SH-SY5Y (cell line): ENCODE measurements around the gene STX7.

Source experiments
- GATA2 ChIP-seq: IDR thresholded peaks from 2 replicates; pipeline ENCODE4 v1.6.1; 2011; ENCODE audit warnings: mild to moderate bottlenecking, low read depth, low read length
- GATA3 ChIP-seq: IDR thresholded peaks from 2 replicates; pipeline ENCODE4 v1.6.1; 2011; ENCODE audit warnings: low read depth, mild to moderate bottlenecking, low read length, moderate library complexity

STX7 gene

DNA sequence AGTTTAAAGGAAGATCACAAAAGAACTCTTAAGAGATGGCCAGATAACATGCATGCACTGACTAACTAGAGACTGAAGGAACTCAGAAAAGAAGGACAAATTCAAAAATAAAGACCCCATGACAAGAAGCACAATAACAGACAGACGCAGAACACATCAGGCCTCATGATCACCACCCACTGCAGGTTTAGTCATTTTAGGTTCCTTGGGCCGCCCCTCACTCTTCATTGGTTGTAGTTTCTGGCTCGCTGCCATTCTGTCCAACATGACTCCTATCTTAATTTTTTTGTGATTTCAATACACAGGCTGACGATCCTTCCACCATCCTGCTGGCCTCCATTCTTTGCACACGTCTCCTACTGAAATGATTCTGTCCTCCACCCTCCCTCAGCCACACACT is 21.6 kb downstream of the STX7 start:
- TF ChIP-seq GATA2 (no peak), GATA3 (no peak)

DNA sequence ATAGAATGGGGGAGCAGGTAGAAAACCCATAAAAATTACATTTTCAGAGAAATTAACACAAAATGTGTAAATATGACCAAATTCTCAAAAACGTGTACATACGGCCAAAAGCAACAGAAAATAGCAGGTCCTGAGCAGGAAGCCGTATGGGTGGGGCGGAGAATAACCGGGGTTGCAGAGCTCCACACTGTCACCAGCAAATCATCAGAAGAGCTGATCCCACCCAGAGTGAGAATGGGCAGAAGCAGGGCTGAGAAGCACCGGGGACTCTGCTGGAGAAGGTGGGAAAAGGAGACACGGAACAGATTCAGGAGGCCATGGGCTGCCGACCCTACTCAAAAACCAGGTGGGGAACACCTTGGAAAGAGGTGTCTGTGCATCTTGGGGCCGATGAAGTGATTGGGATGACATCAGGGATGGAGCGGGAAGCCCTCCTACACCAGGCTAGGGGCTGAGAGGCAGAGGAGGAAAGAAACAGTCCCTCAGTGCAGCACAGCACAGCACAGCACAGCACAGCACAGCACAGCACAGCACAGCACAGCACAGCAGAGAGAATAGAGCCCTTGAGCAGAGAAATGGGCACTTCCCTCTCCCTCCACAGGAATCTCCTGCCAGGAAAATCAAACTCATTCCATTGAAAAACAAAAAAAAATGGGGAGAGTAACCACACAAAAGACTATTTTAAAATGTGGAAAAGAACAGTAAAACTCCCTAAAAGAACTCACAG is 22.3 kb downstream of the STX7 start:
- TF ChIP-seq GATA3 (no peak), GATA2 (no peak)

DNA sequence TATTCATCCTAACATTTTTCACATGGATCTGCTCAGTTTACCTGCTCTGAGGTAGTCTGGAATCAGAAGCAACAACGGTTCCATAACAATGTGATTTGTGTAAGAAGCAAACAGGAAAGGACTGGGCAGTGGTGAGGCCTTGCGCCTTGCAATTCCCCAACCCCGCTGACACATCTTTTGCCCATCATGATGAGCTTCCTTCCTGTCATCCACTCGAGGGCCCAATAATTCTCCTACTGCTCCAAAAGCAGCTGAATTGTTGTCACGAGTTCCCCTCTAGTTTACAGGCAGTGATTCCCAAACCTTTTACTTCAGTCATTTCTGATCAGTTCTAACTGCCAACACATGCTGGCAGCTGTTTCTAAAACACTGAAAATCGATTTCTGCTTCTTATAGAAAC is 22.9 kb downstream of the STX7 start:
- no peak for TF ChIP-seq GATA3
- TF ChIP-seq GATA2: no peak

DNA sequence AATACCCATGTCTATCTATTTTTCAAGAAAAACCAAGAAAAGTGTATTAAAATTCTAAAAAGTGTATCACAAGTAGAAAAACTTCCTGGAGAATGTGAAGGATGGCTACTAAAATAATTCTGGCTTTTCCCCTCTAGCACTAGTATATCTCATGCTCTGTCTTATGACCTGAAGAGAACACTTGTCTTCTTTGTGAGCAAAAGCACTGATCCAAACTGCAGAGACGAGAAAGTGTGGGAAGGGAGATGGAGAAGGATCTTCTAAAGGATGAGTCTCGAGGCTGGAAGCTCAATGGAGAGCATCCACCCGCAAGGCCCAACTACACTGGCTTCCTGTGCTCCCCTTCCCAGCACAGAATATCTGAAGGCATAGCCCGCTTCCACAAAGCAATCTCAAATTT is 23.5 kb downstream of the STX7 start:
- TF ChIP-seq GATA2 (no peak), GATA3 (no peak)

DNA sequence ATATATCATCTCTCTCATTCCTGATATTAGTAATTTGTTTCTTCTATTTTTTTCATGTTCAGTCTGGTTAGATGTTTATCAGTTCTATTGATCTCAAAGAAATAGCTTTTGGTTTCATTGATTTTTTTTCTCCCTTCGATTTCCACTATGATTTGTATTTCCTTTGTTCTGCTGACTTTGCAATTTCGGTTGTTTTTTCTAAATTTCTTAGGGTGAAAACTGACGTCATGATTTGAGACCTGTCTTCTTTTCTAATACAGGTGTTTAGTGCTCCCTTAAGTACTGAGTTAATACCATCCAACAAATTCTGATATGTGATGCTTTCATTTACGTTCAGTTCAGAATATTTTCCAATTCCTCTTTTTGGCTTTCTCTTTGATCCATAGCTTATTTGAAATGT is 25.2 kb downstream of the STX7 start:
- TF ChIP-seq GATA2 (no peak), GATA3 (no peak)

DNA sequence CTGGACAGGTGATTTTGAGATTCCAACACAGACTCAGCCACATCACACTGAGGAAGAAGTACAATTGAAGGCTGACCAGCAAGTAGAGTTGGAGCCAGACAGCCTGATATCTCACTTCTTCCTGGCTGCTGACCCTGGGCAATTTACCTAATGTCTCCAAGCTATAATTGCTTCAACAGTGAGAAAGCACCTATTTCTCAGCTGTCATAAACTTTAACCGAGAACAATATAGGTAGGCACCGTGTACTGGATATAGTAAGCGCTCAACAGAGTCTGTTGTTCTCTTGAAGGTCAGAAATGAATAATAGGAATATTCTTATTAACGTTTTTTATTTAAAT is 28.3 kb downstream of the STX7 start:
- TF ChIP-seq GATA2: no peak
- no peak for TF ChIP-seq GATA3

DNA sequence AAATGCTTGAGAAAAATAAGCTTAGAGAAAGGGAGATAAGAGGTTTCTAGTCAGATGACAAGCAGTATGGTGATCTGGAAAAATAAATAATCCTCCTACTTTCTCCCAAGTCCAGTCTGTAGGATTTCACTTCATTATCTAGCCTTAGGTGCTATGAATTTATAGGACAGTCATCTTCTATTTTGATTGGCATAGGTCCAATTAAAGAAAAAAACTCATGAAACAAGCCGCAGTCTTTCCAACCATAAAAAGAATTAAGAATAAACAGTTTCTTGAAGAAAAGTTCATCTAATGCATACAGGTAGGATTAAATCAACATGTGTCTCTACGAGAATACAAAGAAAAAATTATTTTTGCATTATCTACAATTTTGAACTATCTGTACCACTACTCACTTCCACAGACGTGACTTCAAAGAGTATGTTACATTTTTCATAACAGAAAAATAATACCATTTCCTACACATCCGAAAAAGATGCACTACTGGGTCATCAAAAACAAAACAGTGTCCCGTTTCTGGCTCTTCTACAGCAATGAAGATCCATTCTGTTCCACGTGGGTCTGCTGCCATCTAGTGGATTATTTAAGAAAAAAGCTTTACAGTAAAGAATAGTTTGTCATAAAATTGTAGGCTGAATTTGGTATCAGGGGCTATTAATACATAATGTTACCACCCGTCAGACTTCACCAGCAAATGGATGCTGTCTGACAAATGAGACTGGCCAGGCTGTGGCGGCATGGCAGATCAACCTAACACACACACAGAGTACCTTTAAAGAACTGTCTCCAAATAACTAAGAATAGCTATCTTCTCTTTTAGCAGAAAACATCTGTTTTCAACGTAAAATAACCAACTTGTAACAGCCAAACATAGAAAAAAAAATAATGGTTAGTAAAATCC is 28.9 kb downstream of the STX7 start:
- TF ChIP-seq GATA2: no peak
- TF ChIP-seq GATA3: no peak

DNA sequence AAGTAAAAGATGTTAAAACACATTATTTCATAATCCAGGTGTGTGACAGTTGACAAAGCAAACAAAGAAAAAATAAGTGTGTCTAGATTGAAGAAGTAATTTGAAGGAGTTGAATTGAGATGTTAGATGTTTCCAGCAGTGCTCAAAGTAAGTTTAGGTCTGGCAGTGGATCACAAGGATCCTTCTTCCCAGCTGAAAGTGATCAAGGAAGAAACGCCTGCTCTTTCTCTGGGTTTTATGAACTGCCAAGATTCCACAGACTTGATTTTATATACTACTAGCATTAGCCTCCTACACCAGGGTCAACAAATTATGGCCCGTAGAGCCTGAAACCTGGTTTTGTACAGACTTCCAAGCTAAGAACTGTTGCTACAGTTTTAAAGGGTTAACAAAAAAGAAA is 30.3 kb downstream of the STX7 start:
- no peak for TF ChIP-seq GATA3
- no peak for TF ChIP-seq GATA2

DNA sequence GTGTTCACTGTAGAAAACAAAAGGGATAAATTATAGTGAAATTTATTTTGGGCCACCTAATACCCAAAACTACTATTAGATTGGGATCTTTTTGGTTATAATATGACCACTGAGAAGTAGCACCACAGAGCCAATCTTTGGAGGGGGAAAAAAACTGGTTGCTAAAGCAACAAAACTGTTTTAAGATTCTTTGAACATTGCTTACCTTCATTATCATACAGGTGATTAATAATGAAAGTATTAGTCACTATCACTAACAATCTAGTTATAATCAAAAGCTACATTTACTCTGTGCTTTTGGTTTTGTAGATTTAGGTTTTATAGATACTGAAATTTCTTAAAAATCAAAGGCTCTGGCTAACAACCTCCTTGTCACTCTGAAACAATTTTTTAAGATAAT is 31.7 kb downstream of the STX7 start:
- TF ChIP-seq GATA2 (no peak), GATA3 (no peak)

DNA sequence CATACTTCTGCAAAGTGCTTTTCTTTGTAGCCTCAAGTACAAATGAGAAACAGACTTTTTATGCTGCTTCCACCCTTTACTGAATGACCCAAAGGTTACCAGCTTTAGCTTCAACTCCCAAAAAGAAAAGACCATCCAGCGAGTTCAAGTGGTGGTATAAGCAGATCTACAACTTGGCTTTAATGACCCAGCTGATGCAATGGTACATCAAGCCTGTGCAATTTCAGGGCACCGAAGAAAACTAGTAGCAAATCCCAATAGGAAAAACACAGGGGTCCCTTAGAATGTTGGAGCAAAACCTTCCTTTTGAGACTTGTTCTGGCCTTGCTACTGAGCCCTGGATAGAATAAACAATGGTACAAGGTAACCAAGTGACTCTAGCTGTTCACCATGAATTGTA is 33.8 kb downstream of the STX7 start:
- TF ChIP-seq GATA3: no peak
- TF ChIP-seq GATA2: no peak

DNA sequence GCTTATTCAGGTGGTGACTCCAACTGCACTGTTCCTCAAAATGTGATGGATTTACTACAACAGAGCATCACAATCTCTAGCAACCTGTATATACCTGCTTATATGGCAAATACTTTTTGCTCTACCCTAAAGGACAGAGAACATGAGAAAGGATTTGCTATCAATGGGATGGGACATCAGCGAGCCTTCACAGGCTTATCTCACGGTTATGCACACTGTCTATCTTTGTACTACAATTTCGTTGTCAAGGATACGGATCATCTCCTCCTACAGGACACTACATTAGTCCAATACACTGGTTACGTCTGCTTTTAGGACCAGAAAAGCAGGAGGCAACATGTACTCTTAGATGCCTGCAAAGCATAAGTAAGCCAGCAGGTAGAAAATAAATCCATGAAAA is 34.2 kb downstream of the STX7 start:
- TF ChIP-seq GATA3 (no peak), GATA2 (no peak)

DNA sequence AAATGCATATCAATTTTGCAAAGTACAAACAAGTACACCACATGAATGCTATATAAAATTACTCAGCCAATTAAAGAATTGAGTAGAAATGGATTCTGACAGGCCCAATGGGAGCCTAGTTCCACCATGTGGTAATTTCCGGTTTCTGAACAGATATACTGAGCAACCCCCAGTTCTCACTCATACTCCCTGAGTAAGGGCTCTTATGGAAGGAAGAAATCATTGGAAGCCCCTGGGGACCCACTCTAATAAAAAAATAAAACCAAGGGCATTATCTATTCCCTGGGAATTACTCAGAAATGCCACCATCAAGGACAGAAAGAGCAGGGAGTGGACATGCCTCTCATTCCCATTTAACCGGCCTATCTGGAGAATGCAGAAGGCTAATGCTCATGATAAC is 34.6 kb downstream of the STX7 start:
- no peak for TF ChIP-seq GATA2
- TF ChIP-seq GATA3: no peak

DNA sequence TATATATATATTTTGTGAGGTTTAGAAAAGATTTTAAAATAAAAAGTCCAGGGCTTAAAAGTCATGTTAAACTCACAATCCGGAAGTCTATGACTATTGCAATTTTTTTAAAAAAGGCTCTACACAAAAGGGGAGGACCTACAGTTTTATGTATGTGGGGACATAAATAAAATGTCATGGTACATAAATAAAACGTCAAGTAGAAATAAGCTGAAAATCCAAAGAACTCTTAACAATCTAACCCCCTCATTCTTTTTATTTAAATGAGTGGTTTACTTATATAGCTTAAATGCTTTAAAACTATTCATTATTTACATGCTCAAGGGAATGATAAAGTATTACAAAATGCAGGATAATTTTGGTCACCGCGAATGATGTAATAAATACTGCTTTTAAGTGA is 36.2 kb downstream of the STX7 start:
- TF ChIP-seq GATA2 (no peak), GATA3 (no peak)

DNA sequence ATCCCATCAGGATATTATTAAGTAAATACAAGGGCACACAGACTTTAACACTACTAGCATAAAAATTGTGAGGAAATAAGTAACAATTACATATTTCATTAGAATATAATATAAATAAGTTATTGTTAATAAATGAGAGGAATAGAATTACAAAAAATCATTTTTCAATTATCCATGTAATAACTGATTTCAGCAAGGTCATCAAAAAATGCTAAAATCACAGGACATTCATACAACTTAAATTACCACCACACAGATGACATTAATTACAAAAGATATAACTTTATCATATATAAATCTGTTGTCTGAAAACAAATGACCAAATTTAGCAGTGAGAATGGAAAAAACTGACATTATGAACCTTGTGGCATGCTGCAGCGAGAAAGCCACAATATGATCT is 37.0 kb downstream of the STX7 start:
- TF ChIP-seq GATA3 (no peak), GATA2 (no peak)

DNA sequence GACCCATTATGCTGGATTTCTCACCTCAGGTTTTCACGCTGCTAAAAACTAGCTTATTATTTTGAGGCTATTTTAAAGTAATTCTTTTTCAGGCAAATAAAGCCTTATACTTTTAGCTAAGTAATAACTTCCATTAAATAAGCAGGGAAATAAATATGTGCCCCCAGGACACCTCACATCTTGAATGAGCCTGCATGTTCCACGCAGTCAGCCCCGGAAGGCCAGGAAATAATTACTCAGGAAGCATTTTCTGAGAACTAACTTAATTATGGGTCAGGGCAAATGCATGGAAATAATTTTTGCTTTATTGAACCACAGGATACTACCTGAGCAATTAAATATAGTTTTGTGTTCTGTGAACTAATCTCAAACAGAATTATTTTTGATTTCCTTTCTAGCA is 41.1 kb downstream of the STX7 start:
- no peak for TF ChIP-seq GATA2
- no peak for TF ChIP-seq GATA3

DNA sequence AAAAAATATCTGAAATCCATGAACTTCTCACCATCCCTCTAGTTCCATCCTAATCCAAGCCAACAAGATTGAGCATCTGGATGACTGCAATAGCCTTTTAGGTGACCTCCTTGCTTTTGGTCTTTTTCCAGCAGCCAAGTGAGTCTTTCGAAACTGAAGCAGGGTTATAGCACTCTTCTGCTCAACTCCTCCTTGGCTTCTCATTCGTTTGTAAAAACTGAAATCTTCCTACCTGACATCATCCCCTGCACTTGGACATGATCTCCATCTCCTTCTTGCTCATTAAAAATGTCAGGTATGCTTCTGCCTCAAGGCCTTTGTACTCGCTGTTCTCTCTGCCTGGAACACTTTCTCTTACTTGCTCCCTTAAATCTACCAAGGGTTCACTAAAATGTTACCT is 46.0 kb downstream of the STX7 start:
- no peak for TF ChIP-seq GATA2
- TF ChIP-seq GATA3: no peak
